CD4-positive, alpha-beta memory T cell (primary cell): ENCODE results near the gene PRKAG2. TPM values are rescaled to one million over a fixed set of nuclear protein-coding genes. Genes with fewer than 3 reads are reported as not detected.
"Not testable (repeated sequence)": the region's sequence is repeated elsewhere in the genome, so short reads cannot be mapped to it uniquely, and the experiment has no call there.

Source experiments
- CTCF ChIA-PET: fragments of 350-600 bp; sonication (Branson Sonifier 250); formaldehyde crosslinking; loops from one replicate; lab custom pipeline; 2021; ENCODE audit warnings: inconsistent platforms; ENCODE audit not compliant: partially characterized antibody; lab: Charles Lee
- POLR2A ChIA-PET: fragments of 350-600 bp; sonication (Branson Sonifier 250); formaldehyde crosslinking; loops from one replicate; lab custom pipeline; 2021; ENCODE audit not compliant: partially characterized antibody; lab: Charles Lee
- DNase-seq, 5 donors: peaks; one replicate each; pipeline versions ENCODE4 v3.0.0 to v3.0.0-alpha.2; 2020 to 2022; ENCODE audit warnings: mixed read lengths in 1 of 5
- H3K27ac ChIP-seq: one replicate; pipeline ENCODE4 v1.7.0; 2013; ENCODE audit warnings: low read depth, low read length
- H3K27me3 ChIP-seq: 2 replicates; pipeline ENCODE4 v1.7.0; 2013; ENCODE audit warnings: mild to moderate bottlenecking, low read length, moderate library complexity; ENCODE audit not compliant: insufficient read depth
- H3K36me3 ChIP-seq: 2 replicates; pipeline ENCODE4 v1.7.0; 2013; ENCODE audit warnings: mild to moderate bottlenecking, low read length, moderate library complexity; ENCODE audit not compliant: insufficient read depth
- H3K4me1 ChIP-seq: 2 replicates; pipeline ENCODE4 v1.7.0; 2013; ENCODE audit warnings: mild to moderate bottlenecking, low read length, moderate library complexity; ENCODE audit not compliant: insufficient read depth
- H3K4me3 ChIP-seq, 2 donors: one replicate each; pipeline ENCODE4 v1.7.0; 2013; ENCODE audit warnings: low read length in 2 of 2, mild to moderate bottlenecking in 1 of 2
- H3K9me3 ChIP-seq, 2 donors: one replicate each; pipeline ENCODE4 v1.7.0; 2013; ENCODE audit warnings: low read length in 2 of 2, control low read depth in 1 of 2; ENCODE audit not compliant: control insufficient read depth in 1 of 2
- H3K27ac Mint-ChIP-seq, 7 donors: one replicate each; pipeline ENCODE4 v1.8.0; 2020 to 2021; ENCODE audit warnings: mixed read lengths in 7 of 7, mild to moderate bottlenecking in 6 of 7, inconsistent platforms in 3 of 7, moderate library complexity in 3 of 7
- H3K27me3 Mint-ChIP-seq, 2 donors: one replicate each; pipeline ENCODE4 v1.8.0; 2020 to 2021; ENCODE audit warnings: mixed read lengths in 2 of 2
- H3K36me3 Mint-ChIP-seq, 2 donors: one replicate each; pipeline ENCODE4 v1.8.0; 2020 to 2021; ENCODE audit warnings: mixed read lengths in 2 of 2, inconsistent platforms in 1 of 2, mild to moderate bottlenecking in 1 of 2
- H3K4me1 Mint-ChIP-seq, 4 donors: one replicate each; pipeline ENCODE4 v1.8.0; 2020 to 2021; ENCODE audit warnings: mixed read lengths in 4 of 4, mild to moderate bottlenecking in 1 of 4
- H3K4me3 Mint-ChIP-seq, 8 donors: one replicate each; pipeline ENCODE4 v1.8.0; 2020 to 2021; ENCODE audit warnings: mixed read lengths in 8 of 8, mild to moderate bottlenecking in 7 of 8, moderate library complexity in 6 of 8, inconsistent platforms in 3 of 8
- H3K9me3 Mint-ChIP-seq, 8 donors: one replicate each; pipeline ENCODE4 v1.8.0; 2020 to 2021; ENCODE audit warnings: mixed read lengths in 8 of 8, mild to moderate bottlenecking in 5 of 8, inconsistent platforms in 3 of 8, moderate library complexity in 1 of 8
- intact Hi-C: fragments of 100-400 bp; cut with micrococcal nuclease; formaldehyde crosslinking; loops from one replicate; pipeline ENCODE4 v1.15.1; 2023
- polyA plus RNA-seq, 2 donors: library from polyadenylated mRNA; unstranded; fragments of 300-500 nt; fragmentation: Illumina TruSeq; gene quantifications; one replicate each; pipeline ENCODE4 v1.2.3, GENCODE V29; 2021
- total RNA-seq, 2 experiments: library from RNA; stranded (reverse); gene quantifications; one replicate each; pipeline ENCODE4 v1.2.3, GENCODE V29; 2021

PRKAG2 gene
- total and polyA plus RNA-seq, 4 experiments from 2014 or later: 27.4 to 61.0 (median 47.4) TPM

DNA sequence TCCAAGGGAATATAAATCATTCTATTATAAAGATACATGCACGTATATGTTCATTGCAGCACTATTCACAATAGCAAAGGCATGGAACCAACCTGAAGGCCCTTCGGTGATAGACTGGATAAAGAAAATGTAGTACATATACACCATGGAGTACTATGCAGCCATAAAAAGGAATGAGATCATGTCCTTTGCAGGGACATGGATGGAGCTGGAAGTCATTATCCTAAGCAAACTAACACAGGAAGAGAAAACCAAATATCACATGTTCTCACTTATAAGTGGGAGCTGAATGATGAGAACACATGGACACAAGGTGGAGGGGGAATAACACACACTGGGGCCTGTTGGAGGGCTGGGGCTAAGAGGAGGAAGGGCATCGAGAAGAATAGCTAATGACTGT lies 30.2 kb upstream of the PRKAG2 start:
- H3K36me3 ChIP-seq, H3K4me3 ChIP-seq, H3K4me1 ChIP-seq, H3K4me1 Mint-ChIP-seq, H3K27ac Mint-ChIP-seq, H3K27ac ChIP-seq, DNase-seq, H3K9me3 Mint-ChIP-seq, H3K9me3 ChIP-seq, CTCF ChIA-PET, POLR2A ChIA-PET, H3K36me3 Mint-ChIP-seq, H3K4me3 Mint-ChIP-seq, H3K27me3 ChIP-seq, intact Hi-C loops: not testable (repeated sequence)
- H3K27me3 Mint-ChIP-seq: peaks cover 11 to 21% of the 10 kb centered on the region in 2 donors

GRCh38 chr7:151905766-151906165 lies 28.9 kb upstream of the PRKAG2 start:
- H3K36me3 Mint-ChIP-seq: no peaks in the 10 kb centered on the region
- Histone ChIP-seq H3K27ac (no peak overlapping the region), H3K27me3 (no peaks in the 10 kb centered on the region), H3K9me3 (no peaks in the 10 kb centered on the region), H3K4me1 (no peaks in the 10 kb centered on the region), H3K36me3 (no peaks in the 10 kb centered on the region), H3K4me3 (no peak overlapping the region)
- no peak overlapping the region for H3K4me3 Mint-ChIP-seq
- DNase-seq: no peak
- intact Hi-C loops: no loop called here
- peaks cover 10 to 25% of the 10 kb centered on the region in 2 donors for H3K27me3 Mint-ChIP-seq
- CTCF ChIA-PET: no interaction called here
- no peaks in the 10 kb centered on the region for H3K4me1 Mint-ChIP-seq
- H3K9me3 Mint-ChIP-seq: peaks cover 0 to 1% (median 0%) of the 10 kb centered on the region in 8 donors
- no peak overlapping the region for H3K27ac Mint-ChIP-seq
- POLR2A ChIA-PET: no interaction called here

DNA sequence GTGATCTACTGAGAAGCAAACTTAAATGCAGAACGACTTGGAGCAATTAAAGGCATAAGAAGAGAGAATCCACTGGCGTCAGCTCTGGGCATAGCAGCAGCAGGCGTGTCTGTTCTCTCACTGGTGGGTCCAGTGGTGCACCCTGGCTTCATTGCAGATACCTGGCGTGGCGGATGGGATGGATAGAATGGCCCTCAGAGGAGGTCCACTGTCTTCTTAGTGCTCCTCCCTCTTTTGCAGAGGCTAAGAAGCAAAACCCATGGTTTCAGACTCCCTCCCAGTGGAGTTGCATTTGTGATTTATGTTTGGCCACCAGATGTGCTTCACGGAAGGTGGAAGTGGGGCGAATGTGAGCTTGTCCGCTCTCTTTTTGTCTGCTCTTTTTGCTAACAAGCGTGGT lies 28.4 kb upstream of the PRKAG2 start:
- H3K9me3 ChIP-seq: no peaks in the 10 kb centered on the region
- H3K4me1 ChIP-seq: no peaks in the 10 kb centered on the region
- Mint-ChIP-seq H3K9me3 (peaks cover 0 to 1% (median 0%) of the 10 kb centered on the region in 8 donors), H3K36me3 (no peaks in the 10 kb centered on the region), H3K27me3 (peaks cover 10 to 30% of the 10 kb centered on the region in 2 donors), H3K4me3 (no peak overlapping the region), H3K4me1 (no peaks in the 10 kb centered on the region), H3K27ac (no peak overlapping the region)
- no peaks in the 10 kb centered on the region for H3K36me3 ChIP-seq
- H3K27me3 ChIP-seq: no peaks in the 10 kb centered on the region
- CTCF ChIA-PET: no interaction called here
- no peak overlapping the region for H3K4me3 ChIP-seq
- no peak overlapping the region for H3K27ac ChIP-seq
- POLR2A ChIA-PET: interaction anchor here (0.6 kb wide), 1 partner anchor 30 kb away, joined by 3 read pairs; no protein-coding TSS in a partner anchor
- DNase-seq: no peak
- intact Hi-C loops: no loop called here

DNA sequence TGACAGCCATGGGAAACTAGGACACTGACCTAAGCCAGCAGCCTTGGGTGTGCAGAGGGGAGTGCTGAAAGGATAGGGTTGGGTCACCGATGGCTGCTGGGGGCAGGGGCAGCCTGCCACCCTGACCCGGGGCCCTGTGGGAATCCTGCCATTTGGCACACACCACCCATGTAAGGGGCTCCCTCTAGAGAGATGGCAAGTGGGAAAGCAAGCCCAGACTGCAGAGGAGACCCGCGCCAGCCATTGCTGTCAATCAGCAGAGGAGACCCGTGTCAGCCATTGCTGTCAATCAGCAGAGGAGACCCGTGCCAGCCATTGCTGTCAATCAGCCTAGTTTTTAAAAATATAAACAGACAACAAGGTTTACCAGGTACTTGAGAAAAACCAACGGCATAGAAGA lies 27.4 kb upstream of the PRKAG2 start:
- POLR2A ChIA-PET: no interaction called here
- no peak for DNase-seq

DNA sequence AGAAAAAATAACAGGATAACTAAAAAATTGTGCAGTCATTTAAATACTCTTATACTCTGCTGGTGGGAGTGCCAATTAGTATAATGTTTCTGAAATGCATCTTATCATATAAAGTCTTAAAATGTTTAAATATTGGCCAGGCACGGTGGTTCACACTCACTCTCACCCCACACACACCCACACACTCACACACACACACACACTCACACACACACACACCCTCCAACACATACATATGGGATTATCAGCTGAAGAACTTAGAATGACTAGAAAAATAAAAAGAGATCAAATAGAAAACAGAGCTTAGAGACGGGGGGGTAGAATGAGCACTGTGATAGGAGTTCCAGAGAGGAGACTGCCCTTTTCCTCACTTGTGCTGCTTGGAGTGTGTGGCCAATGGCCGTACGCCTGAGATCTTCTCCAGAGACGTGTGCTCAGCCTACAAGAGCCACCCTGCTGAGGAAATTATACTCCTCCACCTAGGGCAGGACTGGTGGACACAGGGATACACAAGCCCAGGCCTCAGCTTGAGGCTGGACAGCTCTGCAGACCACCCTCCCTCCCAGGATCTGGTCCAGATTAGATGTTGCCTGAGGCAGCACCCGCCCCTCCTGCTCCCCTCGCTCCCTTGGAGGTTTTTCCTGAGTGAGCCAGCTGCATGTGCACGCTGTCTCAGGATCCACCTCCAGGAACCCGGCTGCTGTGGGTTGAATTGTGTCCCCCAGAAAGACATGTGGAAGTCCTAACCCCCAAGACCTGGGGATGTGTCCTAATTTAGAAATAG lies 26.5 kb upstream of the PRKAG2 start:
- CTCF ChIA-PET: no interaction called here
- Mint-ChIP-seq H3K27ac (no peak overlapping the region), H3K36me3 (no peaks in the 10 kb centered on the region), H3K9me3 (no peaks in the 10 kb centered on the region), H3K4me1 (no peaks in the 10 kb centered on the region), H3K27me3 (peaks cover 10 to 37% of the 10 kb centered on the region in 2 donors), H3K4me3 (no peak overlapping the region)
- no peak overlapping the region for H3K4me3 ChIP-seq
- POLR2A ChIA-PET: no interaction called here
- H3K36me3 ChIP-seq: no peaks in the 10 kb centered on the region
- intact Hi-C loops: no loop called here
- H3K27me3 ChIP-seq: no peaks in the 10 kb centered on the region
- H3K4me1 ChIP-seq: no peaks in the 10 kb centered on the region
- H3K27ac ChIP-seq: no peak overlapping the region
- H3K9me3 ChIP-seq: no peaks in the 10 kb centered on the region
- no peak for DNase-seq

More for the DNA sequence above, 27.4 kb upstream of the PRKAG2 start:
- H3K36me3 ChIP-seq: no peaks in the 10 kb centered on the region
- H3K27ac ChIP-seq: no peak overlapping the region
- intact Hi-C loops: no loop called here
- no peak overlapping the region for H3K4me3 Mint-ChIP-seq
- H3K27me3 Mint-ChIP-seq: peaks cover 13 to 37% of the 10 kb centered on the region in 2 donors
- H3K9me3 ChIP-seq: no peaks in the 10 kb centered on the region
- CTCF ChIA-PET: no interaction called here
- H3K27ac Mint-ChIP-seq: no peak overlapping the region
- H3K36me3 Mint-ChIP-seq: no peaks in the 10 kb centered on the region
- no peaks in the 10 kb centered on the region for H3K4me1 Mint-ChIP-seq
- no peak overlapping the region for H3K4me3 ChIP-seq
- peaks cover 0 to 1% (median 0%) of the 10 kb centered on the region in 8 donors for H3K9me3 Mint-ChIP-seq
- no peaks in the 10 kb centered on the region for H3K4me1 ChIP-seq
- no peaks in the 10 kb centered on the region for H3K27me3 ChIP-seq

DNA sequence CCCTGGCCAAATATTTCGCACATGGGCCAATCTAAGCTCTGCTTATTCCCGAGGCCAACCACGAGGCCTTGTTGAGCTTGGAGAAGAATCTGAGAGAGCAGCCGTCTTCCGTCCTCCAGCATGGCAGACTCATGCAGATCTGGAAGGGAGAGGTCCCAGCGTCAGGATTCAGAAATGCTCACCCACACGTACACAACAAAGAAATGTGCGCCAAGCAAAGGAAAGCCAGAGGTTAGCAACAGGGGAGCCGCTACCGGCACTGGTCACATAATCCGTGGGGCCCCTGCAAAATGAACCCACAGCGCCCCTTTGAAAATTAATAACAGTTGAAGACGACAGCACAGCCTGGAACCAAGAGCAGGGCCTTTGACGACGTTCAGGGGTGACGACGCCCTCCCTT lies 25.4 kb upstream of the PRKAG2 start:
- intact Hi-C loops: no loop called here
- H3K36me3 Mint-ChIP-seq: no peaks in the 10 kb centered on the region
- no peaks in the 10 kb centered on the region for H3K9me3 ChIP-seq
- H3K36me3 ChIP-seq: no peaks in the 10 kb centered on the region
- H3K4me3 Mint-ChIP-seq: no peak overlapping the region
- no peak overlapping the region for H3K27ac ChIP-seq
- no peak for DNase-seq
- H3K27me3 Mint-ChIP-seq: peaks cover 11 to 38% of the 10 kb centered on the region in 2 donors
- no peak overlapping the region for H3K4me3 ChIP-seq
- H3K27ac Mint-ChIP-seq: no peak overlapping the region
- ChIA-PET POLR2A (no interaction called here), CTCF (no interaction called here)
- peaks cover 0 to 3% (median 0%) of the 10 kb centered on the region in 4 donors for H3K4me1 Mint-ChIP-seq
- no peaks in the 10 kb centered on the region for H3K4me1 ChIP-seq
- H3K9me3 Mint-ChIP-seq: no peaks in the 10 kb centered on the region
- H3K27me3 ChIP-seq: no peaks in the 10 kb centered on the region

GRCh38 chr7:151901828-151902227 lies 24.9 kb upstream of the PRKAG2 start:
- intact Hi-C loops: no loop called here
- Histone ChIP-seq H3K27me3 (no peaks in the 10 kb centered on the region), H3K27ac (no peak overlapping the region), H3K36me3 (no peaks in the 10 kb centered on the region), H3K4me1 (no peaks in the 10 kb centered on the region), H3K4me3 (no peak overlapping the region), H3K9me3 (no peaks in the 10 kb centered on the region)
- Mint-ChIP-seq H3K4me3 (no peak overlapping the region), H3K4me1 (peaks cover 0 to 3% (median 0%) of the 10 kb centered on the region in 4 donors), H3K9me3 (no peaks in the 10 kb centered on the region), H3K27ac (no peak overlapping the region), H3K36me3 (no peaks in the 10 kb centered on the region), H3K27me3 (peaks cover 9 to 36% of the 10 kb centered on the region in 2 donors)
- CTCF ChIA-PET: no interaction called here
- DNase-seq: no peak
- POLR2A ChIA-PET: no interaction called here
